Astrocyte of the spinal cord (primary cell): ENCODE measurements around the gene MOG.

Source experiments
- DNase-seq: peaks from one replicate; pipeline ENCODE4 v3.0.0; 2011; ENCODE audit warnings: low read depth, low spot score
- H3K4me3 ChIP-seq: 2 replicates; pipeline ENCODE4 v1.5.1; 2011; ENCODE audit warnings: low read depth, mild to moderate bottlenecking, low read length, moderate library complexity
- in situ Hi-C: cut with HindIII; loops from 2 replicates; pipeline ENCODE4 v1.10.0; 2017; ENCODE audit warnings: low sequenced_read_pairs
- TF ChIP-seq, protein P1 (sequence below): IDR thresholded peaks from 2 replicates; pipeline ENCODE4 v1.5.1; 2012; ENCODE audit warnings: low read depth, mild to moderate bottlenecking, low read length, inconsistent platforms

Gene MOG

DNA sequence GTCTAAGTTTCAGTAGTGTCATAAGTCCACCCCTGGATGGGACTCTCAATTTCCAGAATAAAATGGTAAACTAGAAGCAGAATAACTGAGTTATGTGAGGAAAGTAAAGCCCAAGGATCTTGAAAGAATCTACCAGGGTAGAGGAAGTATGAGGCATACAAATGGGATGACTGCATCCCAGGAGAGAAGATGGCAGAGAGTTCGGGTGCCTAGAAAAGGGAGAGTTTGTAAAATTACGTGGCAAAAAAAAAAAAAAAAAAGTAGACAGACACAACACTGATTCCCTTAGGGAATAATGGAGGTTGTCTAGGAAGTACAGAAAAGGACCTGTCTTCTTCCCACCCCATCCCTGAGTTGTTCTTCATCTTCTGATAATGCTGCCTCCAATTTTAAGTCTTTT is 27.3 kb upstream of the MOG start:
- DNase-seq: no peak
- no peak overlapping the region for H3K4me3 ChIP-seq
- TF ChIP-seq, protein P1, sequence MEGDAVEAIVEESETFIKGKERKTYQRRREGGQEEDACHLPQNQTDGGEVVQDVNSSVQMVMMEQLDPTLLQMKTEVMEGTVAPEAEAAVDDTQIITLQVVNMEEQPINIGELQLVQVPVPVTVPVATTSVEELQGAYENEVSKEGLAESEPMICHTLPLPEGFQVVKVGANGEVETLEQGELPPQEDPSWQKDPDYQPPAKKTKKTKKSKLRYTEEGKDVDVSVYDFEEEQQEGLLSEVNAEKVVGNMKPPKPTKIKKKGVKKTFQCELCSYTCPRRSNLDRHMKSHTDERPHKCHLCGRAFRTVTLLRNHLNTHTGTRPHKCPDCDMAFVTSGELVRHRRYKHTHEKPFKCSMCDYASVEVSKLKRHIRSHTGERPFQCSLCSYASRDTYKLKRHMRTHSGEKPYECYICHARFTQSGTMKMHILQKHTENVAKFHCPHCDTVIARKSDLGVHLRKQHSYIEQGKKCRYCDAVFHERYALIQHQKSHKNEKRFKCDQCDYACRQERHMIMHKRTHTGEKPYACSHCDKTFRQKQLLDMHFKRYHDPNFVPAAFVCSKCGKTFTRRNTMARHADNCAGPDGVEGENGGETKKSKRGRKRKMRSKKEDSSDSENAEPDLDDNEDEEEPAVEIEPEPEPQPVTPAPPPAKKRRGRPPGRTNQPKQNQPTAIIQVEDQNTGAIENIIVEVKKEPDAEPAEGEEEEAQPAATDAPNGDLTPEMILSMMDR: no peak
- in situ Hi-C loops: no loop called here

DNA sequence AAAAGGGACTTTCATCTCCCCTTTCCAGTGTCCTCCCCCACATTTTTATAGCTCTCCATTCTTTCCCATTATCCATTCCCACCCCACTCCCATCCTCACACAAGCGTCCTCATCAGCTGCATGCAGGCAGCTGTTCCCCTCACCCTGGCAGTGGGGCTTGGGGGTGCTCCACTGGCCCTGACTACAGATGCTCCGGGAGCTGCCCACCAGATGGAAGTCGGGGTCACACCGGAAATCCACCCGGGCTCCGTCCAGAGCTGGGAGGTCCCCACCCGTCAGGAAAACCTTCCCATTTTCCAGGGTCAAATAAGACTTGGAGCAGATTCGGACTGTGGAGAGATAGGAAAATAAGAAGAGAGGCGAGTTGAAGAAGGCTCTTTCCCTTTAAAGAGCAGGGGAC is 26.6 kb upstream of the MOG start:
- TF ChIP-seq, protein P1: no peak
- in situ Hi-C loops: no loop called here
- no peak overlapping the region for H3K4me3 ChIP-seq
- DNase-seq: no peak

DNA sequence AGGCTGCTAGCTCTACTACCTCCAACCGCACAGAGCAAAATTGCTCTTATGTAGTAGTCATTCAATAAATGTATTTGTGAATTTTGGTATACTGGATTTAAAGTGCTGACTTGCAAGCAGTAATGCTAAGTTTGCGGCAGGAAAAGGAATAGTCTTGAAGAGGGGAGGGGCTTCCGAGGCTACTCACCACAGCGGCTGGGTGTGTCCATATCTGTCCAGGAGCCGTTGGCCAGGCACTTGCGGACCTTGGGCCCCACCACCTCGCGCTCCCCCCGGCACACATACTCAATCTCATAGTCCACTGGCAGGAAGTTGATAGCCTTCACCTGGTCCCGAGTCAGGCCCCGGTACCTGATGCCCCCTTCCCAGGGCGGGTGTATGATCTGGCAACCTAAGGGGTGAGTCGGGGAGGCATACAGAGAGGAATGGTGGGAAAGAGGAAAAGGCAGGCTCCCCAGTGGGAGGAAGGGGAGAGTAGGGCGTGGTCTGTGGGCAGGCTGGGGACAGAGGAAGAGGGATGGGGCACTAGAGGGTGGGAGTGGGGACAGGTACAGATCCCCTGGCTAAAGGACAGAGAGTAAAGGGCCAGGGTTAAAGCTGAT is 25.6 kb upstream of the MOG start:
- TF ChIP-seq, protein P1: no peak
- DNase-seq: no peak
- H3K4me3 ChIP-seq: peak overlapping the region; percentile 53
- in situ Hi-C loops: no loop called here

DNA sequence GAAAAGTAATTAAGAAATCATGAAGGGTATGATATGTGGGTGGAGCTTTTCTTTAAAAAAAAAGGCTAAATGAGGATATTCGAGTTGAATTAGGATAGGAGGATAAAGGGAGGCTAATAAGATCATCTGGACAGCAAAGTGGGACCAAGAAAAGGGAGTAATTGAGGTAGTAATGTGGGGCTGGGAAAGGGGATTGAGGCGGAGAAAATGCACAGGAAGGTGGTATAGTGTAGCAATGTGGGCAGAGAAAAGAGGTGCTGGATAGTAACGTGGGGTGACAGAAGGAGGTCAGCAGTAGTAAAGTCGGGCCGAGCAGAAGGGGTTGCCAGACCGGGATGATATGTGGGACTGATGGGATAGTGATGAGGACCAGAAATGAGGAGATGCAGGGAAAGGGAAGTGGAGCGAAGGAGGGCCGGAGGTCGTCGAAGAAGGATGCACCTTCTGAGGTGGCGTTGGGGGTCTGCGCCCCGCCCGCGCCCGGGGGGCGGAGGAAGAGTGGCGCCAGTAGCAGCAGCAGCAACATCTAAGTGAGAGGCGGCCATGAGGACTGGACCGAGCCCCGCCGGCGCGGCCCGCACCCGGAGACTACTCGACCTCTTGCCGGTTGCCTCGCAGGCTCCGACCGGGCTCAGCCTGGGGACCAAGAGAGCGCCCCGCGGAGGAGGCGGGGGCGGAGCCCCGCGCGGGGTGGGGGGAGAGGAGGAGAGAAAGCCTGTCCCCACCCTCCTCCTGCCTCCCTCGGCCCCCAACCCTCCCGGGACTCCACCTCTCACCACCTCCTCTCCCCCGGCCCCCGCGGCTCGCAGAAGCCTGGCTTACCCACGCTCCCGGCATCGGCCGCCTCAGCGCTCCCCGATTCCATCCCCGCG is 24.8 kb upstream of the MOG start:
- peak overlapping the region; percentile 53 for H3K4me3 ChIP-seq
- TF ChIP-seq, protein P1: no peak
- in situ Hi-C loops: no loop called here
- peak; percentile 65 for DNase-seq

DNA sequence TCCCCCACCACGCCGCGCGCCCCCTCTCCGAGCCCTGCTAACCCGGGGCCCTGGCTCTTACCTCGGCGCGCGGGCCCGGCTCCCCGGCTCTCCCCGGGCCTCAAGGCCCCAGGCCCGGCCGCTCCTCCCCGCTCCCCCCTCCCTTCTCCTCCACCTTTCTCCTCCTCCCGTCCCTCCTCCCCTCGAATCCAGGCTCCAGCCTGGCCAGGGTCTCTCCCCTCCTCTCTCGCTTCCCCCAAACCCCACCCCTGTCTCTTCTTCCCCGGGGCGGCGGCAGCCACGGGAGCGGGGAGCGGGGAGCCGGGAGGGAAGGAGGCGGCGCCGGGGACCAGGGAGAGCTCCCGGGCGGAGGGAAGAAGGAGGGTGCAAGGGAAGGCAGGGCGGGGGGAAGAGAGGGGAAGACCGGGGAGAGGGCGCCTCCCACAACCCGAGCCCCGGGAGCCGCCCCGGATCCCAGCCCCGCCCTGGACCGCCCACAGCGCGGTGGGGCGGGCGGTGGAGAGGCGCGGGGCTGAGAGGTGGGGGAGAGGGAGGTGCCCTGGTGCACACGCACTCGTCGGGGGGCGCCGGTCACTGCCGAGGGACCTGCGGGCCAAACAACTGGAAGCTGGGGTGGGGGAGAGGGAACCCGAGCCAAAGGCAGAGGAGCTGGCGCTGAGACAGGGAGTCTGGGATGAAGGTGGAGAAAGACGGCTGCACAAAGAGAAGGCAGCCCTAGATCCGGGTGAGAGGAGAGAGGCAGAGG is 23.9 kb upstream of the MOG start, which contains the start of gene GABBR1:
Gene GABBR1, minus strand, starts transcription at position 395 of the 745 bp plus-strand sequence. CDS start 798 bp downstream, outside the sequence.
- DNase-seq: peak; percentile 91
- in situ Hi-C loops: no loop called here
- TF ChIP-seq, protein P1: no peak
- H3K4me3 ChIP-seq: peak within 1 kb of the TSS; percentile 53

DNA sequence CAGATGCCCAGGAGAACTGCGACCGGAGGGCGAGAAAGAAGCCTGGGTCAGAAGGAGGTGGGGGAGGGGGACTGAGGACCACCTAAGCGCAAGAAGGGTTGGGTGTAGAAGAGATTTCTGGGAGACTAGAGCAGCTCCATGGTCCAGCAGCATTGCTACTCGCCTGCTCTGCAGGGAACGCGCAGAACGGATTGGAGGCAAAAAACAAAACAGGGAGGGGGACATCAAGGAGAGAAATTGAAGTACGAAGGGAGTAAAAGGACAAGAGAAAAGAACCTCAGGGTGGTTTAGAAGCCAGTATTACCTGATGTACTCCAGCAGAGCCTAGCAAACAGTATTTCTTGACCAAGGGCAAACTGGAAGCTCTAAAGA is 23.4 kb upstream of the MOG start:
- TF ChIP-seq, protein P1: no peak
- DNase-seq: no peak
- in situ Hi-C loops: no loop called here
- H3K4me3 ChIP-seq: peak overlapping the region; percentile 53
